Adipocyte (in vitro differentiated cells): ENCODE measurements around the gene RAPGEF3.

ENCODE experiments used
- DNase-seq: peaks from one replicate; pipeline ENCODE4 v3.0.0-alpha.2; 2015; ENCODE audit warnings: low read depth
- H3K27me3 ChIP-seq: replicated peaks from 2 replicates; pipeline ENCODE4 v1.7.0; 2013; ENCODE audit warnings: mild to moderate bottlenecking, low read length, moderate library complexity; ENCODE audit not compliant: control insufficient read depth, insufficient read depth
- H3K36me3 ChIP-seq: 2 replicates; pipeline ENCODE4 v1.7.0; 2013; ENCODE audit warnings: low read length, mild to moderate bottlenecking, moderate library complexity; ENCODE audit not compliant: control insufficient read depth, insufficient read depth, severe bottlenecking
- H3K4me1 ChIP-seq: 2 replicates; pipeline ENCODE4 v1.7.0; 2013; ENCODE audit warnings: mild to moderate bottlenecking, low read length, moderate library complexity; ENCODE audit not compliant: control insufficient read depth, insufficient read depth
- H3K4me3 ChIP-seq: 2 replicates; pipeline ENCODE4 v1.7.0; 2013; ENCODE audit warnings: mild to moderate bottlenecking, low read length, moderate library complexity
- H3K9ac ChIP-seq: 2 replicates; pipeline ENCODE4 v1.7.0; 2013; ENCODE audit warnings: mild to moderate bottlenecking, low read length, moderate library complexity
- H3K9me3 ChIP-seq: 2 replicates; pipeline ENCODE4 v1.7.0; 2013; ENCODE audit warnings: mild to moderate bottlenecking, low read length, moderate library complexity; ENCODE audit not compliant: control insufficient read depth

RAPGEF3 gene

GRCh38 chr12:47709671-47710070, 49.0 kb downstream of the RAPGEF3 start:
- Histone ChIP-seq H3K9ac (no peak overlapping the region), H3K36me3 (no peaks in the 10 kb centered on the region), H3K4me3 (no peak overlapping the region), H3K9me3 (no peaks in the 10 kb centered on the region), H3K27me3 (no peaks in the 10 kb centered on the region), H3K4me1 (peaks cover 13% of the 10 kb centered on the region)
- no peak for DNase-seq

DNA sequence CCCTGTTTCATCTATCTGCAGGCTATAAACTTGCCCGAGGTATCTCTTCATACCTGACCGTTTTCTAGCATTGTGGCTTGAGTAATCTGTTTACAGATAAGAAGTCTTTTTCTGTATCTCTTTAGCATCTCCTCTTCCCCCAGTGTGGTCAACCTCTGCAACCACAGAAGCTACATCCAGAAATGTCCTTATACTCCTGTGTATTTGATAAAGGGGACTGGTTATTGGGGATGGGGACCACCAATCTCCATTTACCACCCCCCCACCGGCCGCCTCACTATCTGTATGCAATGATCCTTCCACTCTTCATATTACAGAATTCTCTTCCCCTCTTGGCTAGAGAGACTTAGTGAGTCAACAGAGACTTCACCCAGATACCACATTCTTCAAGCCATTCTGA, 49.4 kb downstream of the RAPGEF3 start:
- Histone ChIP-seq H3K9ac (no peak overlapping the region), H3K9me3 (no peaks in the 10 kb centered on the region), H3K36me3 (no peaks in the 10 kb centered on the region), H3K27me3 (no peaks in the 10 kb centered on the region), H3K4me1 (peaks cover 13% of the 10 kb centered on the region), H3K4me3 (no peak overlapping the region)
- no peak for DNase-seq

DNA sequence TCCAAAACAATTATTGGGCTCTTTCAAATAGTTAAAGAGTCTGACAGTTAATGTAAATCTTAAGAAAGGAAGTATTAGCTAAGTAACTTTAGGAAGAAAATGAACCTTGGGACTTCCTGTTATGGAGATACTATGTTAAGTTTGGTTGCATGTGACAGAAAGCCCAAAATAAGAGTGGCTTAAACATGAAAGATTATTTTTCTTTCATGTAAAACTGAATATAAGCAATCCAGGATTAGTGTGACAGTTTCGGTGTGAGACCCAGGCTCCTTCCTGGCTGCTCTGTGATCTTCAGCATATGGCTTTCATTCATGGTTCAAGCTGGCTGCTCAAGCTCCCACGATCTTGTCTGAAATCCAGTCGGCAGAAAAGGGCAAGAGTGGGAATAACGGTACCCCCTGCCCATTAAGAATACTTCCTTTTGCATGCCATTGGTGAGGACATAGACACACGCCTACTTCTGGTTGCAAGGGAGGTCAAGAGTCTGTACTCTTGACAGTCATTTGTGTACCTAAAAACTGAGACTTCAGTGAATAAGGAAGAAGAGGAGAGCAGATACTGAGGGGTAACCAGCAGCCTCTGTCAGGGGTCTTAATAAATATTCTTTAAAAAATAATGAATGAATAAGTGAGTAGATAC, 50.7 kb downstream of the RAPGEF3 start:
- Histone ChIP-seq H3K36me3 (no peaks in the 10 kb centered on the region), H3K27me3 (no peaks in the 10 kb centered on the region), H3K4me3 (no peak overlapping the region), H3K9me3 (no peaks in the 10 kb centered on the region), H3K4me1 (peaks cover 13% of the 10 kb centered on the region), H3K9ac (no peak overlapping the region)
- DNase-seq, result no peak

GRCh38 chr12:47707355-47707754, 51.3 kb downstream of the RAPGEF3 start:
- peaks cover 13% of the 10 kb centered on the region for H3K4me1 ChIP-seq
- H3K36me3 ChIP-seq, result no peaks in the 10 kb centered on the region
- H3K4me3 ChIP-seq, result no peak overlapping the region
- no peaks in the 10 kb centered on the region for H3K27me3 ChIP-seq
- no peaks in the 10 kb centered on the region for H3K9me3 ChIP-seq
- DNase-seq, result no peak
- no peak overlapping the region for H3K9ac ChIP-seq

GRCh38 chr12:47705566-47706425, 52.9 kb downstream of the RAPGEF3 start, which contains the start of gene RPAP3:
RPAP3 (minus strand) TSS chr12:47706030; CDS start chr12:47702840, 3,190 bp downstream.
- DNase-seq, result peak; percentile 99
- Histone ChIP-seq H3K27me3 (no peaks in the 10 kb centered on the region), H3K9me3 (no peaks in the 10 kb centered on the region), H3K4me3 (peak within 1 kb of the TSS; percentile 93), H3K36me3 (no peaks in the 10 kb centered on the region), H3K9ac (peak within 1 kb of the TSS; percentile 95), H3K4me1 (peaks cover 13% of the 10 kb centered on the region)

- no peak for DNase-seq
- Histone ChIP-seq H3K27me3 (no peaks in the 10 kb centered on the region), H3K9ac (peak overlapping the region; percentile 95)
Measured at GRCh38 chr12:47705229-47705565, 53.5 kb downstream of the RAPGEF3 start.

DNA sequence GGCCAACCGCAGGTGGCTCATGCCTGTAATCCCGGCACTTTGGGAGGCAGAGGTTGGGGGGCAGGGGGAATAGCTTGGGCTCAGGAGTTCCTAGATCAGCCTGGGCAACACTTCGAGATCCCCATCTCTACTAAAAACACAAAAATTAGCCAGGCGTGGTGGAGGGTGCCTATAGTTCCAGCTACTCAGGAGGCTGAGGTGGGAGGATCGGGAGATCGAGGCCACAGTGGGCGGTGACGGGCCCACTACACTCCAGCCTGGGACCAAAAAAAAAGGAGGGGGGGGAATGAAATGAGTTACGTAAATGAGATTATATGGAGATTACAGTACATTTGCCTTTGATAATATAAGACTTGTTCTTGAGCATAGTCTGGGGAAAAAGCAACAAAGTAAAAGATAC, 54.0 kb downstream of the RAPGEF3 start:
- peaks cover 7% of the 10 kb centered on the region for H3K36me3 ChIP-seq
- no peak for DNase-seq
- H3K27me3 ChIP-seq, result no peaks in the 10 kb centered on the region
- peak overlapping the region; percentile 93 for H3K4me3 ChIP-seq
- peak overlapping the region; percentile 95 for H3K9ac ChIP-seq
- peaks cover 11% of the 10 kb centered on the region for H3K4me1 ChIP-seq
- H3K9me3 ChIP-seq, result no peaks in the 10 kb centered on the region

More at GRCh38 chr12:47705229-47705565, 53.5 kb downstream of the RAPGEF3 start:
- H3K4me3 ChIP-seq, result peak overlapping the region; percentile 93
- peaks cover 2% of the 10 kb centered on the region for H3K36me3 ChIP-seq
- H3K9me3 ChIP-seq, result no peaks in the 10 kb centered on the region
- H3K4me1 ChIP-seq, result peaks cover 13% of the 10 kb centered on the region

GRCh38 chr12:47700263-47700662, 58.4 kb downstream of the RAPGEF3 start:
- peaks cover 5% of the 10 kb centered on the region for H3K4me1 ChIP-seq
- DNase-seq, result no peak
- no peak overlapping the region for H3K9ac ChIP-seq
- peaks cover 25% of the 10 kb centered on the region for H3K36me3 ChIP-seq
- no peak overlapping the region for H3K4me3 ChIP-seq
- no peaks in the 10 kb centered on the region for H3K27me3 ChIP-seq
- H3K9me3 ChIP-seq, result no peaks in the 10 kb centered on the region

DNA sequence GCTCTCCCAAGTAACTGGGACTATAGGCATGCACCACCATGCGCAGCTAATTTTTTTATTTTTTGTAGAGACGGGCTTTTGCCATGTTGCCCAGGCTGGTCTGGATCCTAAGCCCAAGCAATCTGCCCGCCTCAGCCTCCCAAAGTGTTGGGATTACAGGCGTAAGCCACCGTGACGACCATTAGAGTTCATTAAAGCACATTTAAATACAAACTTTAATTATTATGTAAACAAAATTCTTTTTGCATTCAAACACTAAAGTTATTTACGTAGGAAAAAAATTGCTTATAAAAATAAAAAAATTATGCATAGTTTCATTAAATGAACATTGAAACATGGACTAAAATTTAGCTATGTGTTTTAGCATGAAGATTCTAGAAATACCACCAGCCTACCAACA, 60.0 kb downstream of the RAPGEF3 start:
- H3K4me1 ChIP-seq, result no peaks in the 10 kb centered on the region
- H3K9ac ChIP-seq, result no peak overlapping the region
- DNase-seq, result no peak
- no peak overlapping the region for H3K4me3 ChIP-seq
- no peaks in the 10 kb centered on the region for H3K27me3 ChIP-seq
- no peaks in the 10 kb centered on the region for H3K9me3 ChIP-seq
- peaks cover 35% of the 10 kb centered on the region for H3K36me3 ChIP-seq

DNA sequence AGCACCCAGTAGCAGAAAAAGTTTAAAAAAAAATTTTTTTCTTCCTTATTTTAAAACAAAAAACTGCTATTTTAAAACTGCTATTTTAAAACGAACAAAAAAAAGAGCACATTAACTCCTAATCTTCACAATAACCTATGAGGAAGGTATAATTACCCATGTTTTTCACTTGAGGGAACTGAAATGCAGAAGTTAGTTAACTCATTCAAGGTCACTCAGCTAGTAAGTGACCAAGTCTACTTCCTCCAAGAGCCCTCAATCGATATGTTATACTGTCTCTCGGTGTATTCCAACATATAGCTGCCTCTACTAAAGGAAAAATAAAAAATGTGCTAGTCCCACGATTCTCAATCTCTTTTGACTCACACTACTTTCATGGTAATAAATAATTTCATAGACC, 60.6 kb downstream of the RAPGEF3 start:
- peaks cover 39% of the 10 kb centered on the region for H3K36me3 ChIP-seq
- no peaks in the 10 kb centered on the region for H3K27me3 ChIP-seq
- no peak overlapping the region for H3K9ac ChIP-seq
- no peaks in the 10 kb centered on the region for H3K4me1 ChIP-seq
- H3K9me3 ChIP-seq, result no peaks in the 10 kb centered on the region
- no peak for DNase-seq
- H3K4me3 ChIP-seq, result no peak overlapping the region

DNA sequence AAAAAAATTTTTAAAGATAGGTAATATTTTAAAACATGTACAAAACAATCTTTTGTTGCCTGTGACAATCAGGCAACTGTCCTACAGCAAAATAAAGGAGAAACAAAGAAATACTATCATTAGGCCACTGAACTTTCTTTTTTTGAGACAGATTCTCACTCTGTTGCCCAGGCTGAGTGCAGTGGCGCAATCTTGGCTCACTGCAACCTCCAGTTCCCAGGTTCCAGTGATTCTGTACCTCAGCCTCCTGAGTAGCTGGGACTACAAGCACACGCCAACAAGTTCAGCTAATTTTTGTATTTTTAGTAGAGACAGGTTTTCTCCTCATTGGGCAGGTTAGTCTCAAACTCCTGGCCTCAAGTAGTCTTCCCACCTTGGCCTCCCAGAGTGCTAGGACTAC, 69.5 kb downstream of the RAPGEF3 start:
- Histone ChIP-seq H3K36me3 (peaks cover 34% of the 10 kb centered on the region), H3K27me3 (no peaks in the 10 kb centered on the region), H3K9me3 (no peaks in the 10 kb centered on the region)

More for the DNA sequence above, 69.5 kb downstream of the RAPGEF3 start:
- Histone ChIP-seq H3K9ac (no peak overlapping the region), H3K4me1 (no peaks in the 10 kb centered on the region), H3K4me3 (no peak overlapping the region)
- no peak for DNase-seq
